GM23338 (cell line): Measurements from ENCODE around the gene NOTCH1. TPM values are rescaled to one million over a fixed set of nuclear protein-coding genes. Genes with fewer than 3 reads are reported as not detected.
A peak's percentile ranks its signal among the peaks of the same experiment; 100 is the strongest.
"Not testable (repeated sequence)": the region's sequence is repeated elsewhere in the genome, so short reads cannot be mapped to it uniquely, and the experiment has no call there.

Experiments
- ATAC-seq: fragments of 200-7000 bp; cut with Tn5 transposase; 3 replicates; pipeline ENCODE4 v1.9.1; 2020
- DNase-seq: peaks from one replicate; pipeline ENCODE4 v3.0.0-alpha.2; 2015; ENCODE audit warnings: low spot score
- H2AFZ ChIP-seq: fragments of 200-600 bp; sonication (generic); 2 replicates; pipeline ENCODE4 v1.8.0; 2016; ENCODE audit warnings: antibody characterized with exemption, mild to moderate bottlenecking, moderate library complexity
- H3F3A ChIP-seq: fragments of 200-600 bp; sonication (generic); replicated peaks from 2 replicates; pipeline ENCODE4 v1.8.0; 2017; ENCODE audit warnings: antibody characterized with exemption, mixed run types, low read depth
- H3K27ac ChIP-seq: fragments of 200-600 bp; sonication (generic); 2 replicates; pipeline ENCODE4 v1.6.1; 2016; ENCODE audit warnings: low read depth
- H3K27me3 ChIP-seq: fragments of 200-600 bp; sonication (generic); 2 replicates; pipeline ENCODE4 v1.8.0; 2016; ENCODE audit warnings: mild to moderate bottlenecking, mixed run types, moderate library complexity; ENCODE audit not compliant: insufficient read depth
- H3K36me3 ChIP-seq: fragments of 200-600 bp; sonication (generic); 2 replicates; pipeline ENCODE4 v1.8.0; 2016; ENCODE audit warnings: mild to moderate bottlenecking; ENCODE audit not compliant: insufficient read depth
- H3K4me1 ChIP-seq: fragments of 200-600 bp; sonication (generic); 2 replicates; pipeline ENCODE4 v1.8.0; 2016; ENCODE audit warnings: mild to moderate bottlenecking, moderate library complexity; ENCODE audit not compliant: insufficient read depth
- H3K4me2 ChIP-seq: fragments of 200-600 bp; sonication (generic); 2 replicates; pipeline ENCODE4 v1.7.1; 2017; ENCODE audit warnings: mixed run types
- H3K4me3 ChIP-seq: fragments of 200-600 bp; sonication (generic); 2 replicates; pipeline ENCODE4 v1.6.1; 2016; ENCODE audit warnings: mixed run types
- H3K79me2 ChIP-seq: fragments of 200-600 bp; sonication (generic); replicated peaks from 2 replicates; pipeline ENCODE4 v1.8.0; 2017; ENCODE audit warnings: mild to moderate bottlenecking; ENCODE audit not compliant: insufficient read depth
- H3K9me2 ChIP-seq: fragments of 200-600 bp; sonication (generic); 2 replicates; pipeline ENCODE4 v1.8.0; 2017; ENCODE audit not compliant: insufficient read depth
- H4K20me1 ChIP-seq: fragments of 200-600 bp; sonication (generic); replicated peaks from 2 replicates; pipeline ENCODE4 v1.8.0; 2017; ENCODE audit warnings: mild to moderate bottlenecking; ENCODE audit not compliant: insufficient read depth
- H3K27ac Mint-ChIP-seq: 2 replicates; pipeline ENCODE4 v1.8.0; 2020; ENCODE audit warnings: inconsistent platforms, mild to moderate bottlenecking, moderate library complexity, mixed read lengths
- H3K27me3 Mint-ChIP-seq: 3 replicates; pipeline ENCODE4 v1.8.0; 2022; ENCODE audit warnings: low read depth, mild to moderate bottlenecking, moderate library complexity, mixed read lengths, inconsistent platforms; ENCODE audit not compliant: insufficient read depth, poor library complexity
- H3K36me3 Mint-ChIP-seq: 3 replicates; pipeline ENCODE4 v1.8.0; 2021; ENCODE audit warnings: low read depth, mild to moderate bottlenecking, inconsistent platforms, moderate library complexity, mixed read lengths
- H3K4me1 Mint-ChIP-seq: 3 replicates; pipeline ENCODE4 v1.8.0; 2020; ENCODE audit warnings: mild to moderate bottlenecking, inconsistent platforms, mixed read lengths
- H3K4me3 Mint-ChIP-seq: 3 replicates; pipeline ENCODE4 v1.8.0; 2021; ENCODE audit warnings: moderate library complexity, mild to moderate bottlenecking, inconsistent platforms, mixed read lengths
- H3K9me3 Mint-ChIP-seq: 3 replicates; pipeline ENCODE4 v1.8.0; 2020; ENCODE audit warnings: moderate library complexity, mild to moderate bottlenecking, inconsistent platforms, mixed read lengths
- CTCF ChIP-seq, 2 experiments: fragments of 200-600 bp in 1 of 2; sonication (generic) in 1 of 2; conservative IDR thresholded peaks; 2 replicates each; pipeline versions ENCODE4 v1.5.1 to v1.6.1; 2016 to 2017; ENCODE audit warnings: antibody characterized with exemption in 2 of 2, low read depth in 2 of 2, mild to moderate bottlenecking in 2 of 2, moderate library complexity in 1 of 2
- ETS1 ChIP-seq: IDR thresholded peaks from 2 replicates; pipeline ENCODE4 v1.6.1; 2016; ENCODE audit warnings: antibody characterized with exemption
- EZH2 ChIP-seq: fragments of 200-600 bp; sonication (generic); IDR thresholded peaks from one replicate; pipeline ENCODE4 v1.8.0; 2017; ENCODE audit warnings: antibody characterized with exemption, mild to moderate bottlenecking, low read depth; ENCODE audit not compliant: unreplicated experiment
- EZH2phosphoT487 ChIP-seq: fragments of 200-600 bp; sonication (generic); IDR thresholded peaks from one replicate; pipeline ENCODE4 v1.8.1; 2018; ENCODE audit warnings: antibody characterized with exemption; ENCODE audit not compliant: unreplicated experiment
- JUNB ChIP-seq: IDR thresholded peaks from one replicate; pipeline ENCODE4 v1.6.1; 2016; ENCODE audit warnings: antibody characterized with exemption; ENCODE audit not compliant: unreplicated experiment
- POLR2AphosphoS5 ChIP-seq: IDR thresholded peaks from 2 replicates; pipeline ENCODE4 v1.6.1; 2016; ENCODE audit warnings: antibody characterized with exemption, low read depth
- STAT1 ChIP-seq: IDR thresholded peaks from one replicate; pipeline ENCODE4 v1.6.1; 2016; ENCODE audit warnings: antibody characterized with exemption; ENCODE audit not compliant: unreplicated experiment
- polyA plus RNA-seq: library from polyadenylated mRNA; unstranded; fragments of >200 nt; fragmentation: Nextera tagmentation; extraction: Ambion mirVana; gene quantifications from 2 replicates; pipeline ENCODE4 v1.2.1, GENCODE V29; 2016
- total RNA-seq: library from RNA; depleted of rRNA; stranded (reverse); fragments of >200 nt; shearing (Covaris generic); gene quantifications from 2 replicates; pipeline ENCODE4 v1.2.3, GENCODE V29; 2014

The NOTCH1 gene
- total and polyA plus RNA-seq, 2 experiments from 2014 or later = 9.9 to 97.2 TPM

DNA sequence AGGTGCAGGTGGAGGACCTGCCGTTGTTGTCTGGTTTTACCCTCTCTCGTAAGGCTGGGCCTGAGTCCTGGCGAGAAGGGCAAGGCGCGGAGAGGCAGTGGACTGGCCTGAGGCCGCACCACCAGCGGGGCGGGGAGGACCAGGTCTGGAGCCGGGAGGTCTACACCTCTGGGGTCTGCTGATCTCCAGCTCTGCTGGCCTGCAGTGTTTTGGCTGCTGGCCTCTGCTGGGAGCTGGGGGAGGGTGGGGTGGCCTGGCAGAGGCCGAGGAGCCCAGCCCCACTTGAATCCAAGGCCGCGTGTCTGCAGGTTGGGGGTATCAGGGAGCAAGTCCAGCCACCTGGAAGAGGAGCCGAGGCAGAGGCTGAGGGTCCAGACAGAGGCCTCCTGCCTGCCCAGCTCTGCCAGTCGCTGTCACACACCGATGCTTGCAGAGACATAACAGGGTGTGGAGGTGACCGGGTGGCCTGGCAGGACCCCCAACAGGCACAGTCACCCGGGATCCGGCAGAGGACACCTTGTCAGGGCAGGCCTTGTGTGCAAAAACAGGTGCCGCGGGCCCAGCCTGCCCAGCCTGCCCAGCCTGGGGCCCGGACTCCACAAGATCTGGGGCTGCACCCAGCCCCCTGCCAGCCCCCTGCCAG is 29.9 kb upstream of the NOTCH1 start (continued):
- TF ChIP-seq EZH2 = no peak
- no peak for TF ChIP-seq EZH2phosphoT487
- TF ChIP-seq CTCF (conservative IDR thresholded peaks at IDR 0.05; ENCODE audit: low read depth in 2 of 2) = no peak
- TF ChIP-seq POLR2AphosphoS5 = no peak
- TF ChIP-seq ETS1 = no peak
- no peak for TF ChIP-seq JUNB
- TF ChIP-seq STAT1 = no peak

GRCh38 chr9:136574606-136575005 is 28.8 kb upstream of the NOTCH1 start:
- H3K27ac ChIP-seq, H3K4me2 ChIP-seq, H3K79me2 ChIP-seq, H3K9me3 Mint-ChIP-seq, ATAC-seq, H3K36me3 Mint-ChIP-seq, H3K4me3 ChIP-seq, H3K4me3 Mint-ChIP-seq, H2AFZ ChIP-seq, H4K20me1 ChIP-seq, H3K36me3 ChIP-seq, DNase-seq, H3K9me2 ChIP-seq, H3K27me3 ChIP-seq: not testable (repeated sequence)
- Histone ChIP-seq H3K4me1 (peaks cover 36% of the 10 kb centered on the region), H3F3A (peaks cover 31% of the 10 kb centered on the region; the same call in 1 of the 2 replicates)
- peaks cover 45% of the 10 kb centered on the region for H3K4me1 Mint-ChIP-seq
- H3K27me3 Mint-ChIP-seq = peaks cover 25% of the 10 kb centered on the region
- 0 out of 2 replicates have a peak overlapping the region, but pooled peaks have one; percentile 28 for H3K27ac Mint-ChIP-seq

GRCh38 chr9:136572828-136573625 is 27.2 kb upstream of the NOTCH1 start:
- H2AFZ ChIP-seq = no peak overlapping the region; the same call in 1 of the 2 replicates
- Mint-ChIP-seq H3K27me3 (peaks cover 16% of the 10 kb centered on the region), H3K4me1 (peaks cover 47% of the 10 kb centered on the region), H3K4me3 (peak overlapping the region; percentile 50), H3K27ac (peak overlapping the region; percentile 88), H3K9me3 (no peaks in the 10 kb centered on the region), H3K36me3 (no peaks in the 10 kb centered on the region; the same call in 2 of the 3 replicates)
- peak overlapping the region; percentile 71 for H3K4me2 ChIP-seq
- H3K79me2 ChIP-seq = no peaks in the 10 kb centered on the region
- no peaks in the 10 kb centered on the region for H3K36me3 ChIP-seq
- H4K20me1 ChIP-seq = no peaks in the 10 kb centered on the region
- ATAC-seq (peak; percentile 9), DNase-seq (no peak)
- H3K4me3 ChIP-seq = peak overlapping the region; percentile 44; the same call in 1 of the 2 replicates
- H3K27me3 ChIP-seq = no peaks in the 10 kb centered on the region
- peaks cover 26% of the 10 kb centered on the region for H3K4me1 ChIP-seq
- H3K27ac ChIP-seq = peak overlapping the region; percentile 93
- TF ChIP-seq POLR2AphosphoS5 (no peak), JUNB (peak; percentile 71), STAT1 (no peak)
- H3K9me2 ChIP-seq = no peaks in the 10 kb centered on the region
- H3F3A ChIP-seq = peaks cover 27% of the 10 kb centered on the region; the same call in 1 of the 2 replicates
